GM12878 (cell line): ENCODE results near the gene OR2H1.

Experiments used
- BACH1 ChIP-seq: fragments of 450-650 bp; IDR thresholded peaks from 2 replicates; pipeline ENCODE4 v1.6.1; 2017; ENCODE audit warnings: mild to moderate bottlenecking, borderline replicate concordance
- BCL11A ChIP-seq: IDR thresholded peaks from 2 replicates; pipeline ENCODE4 v1.6.1; 2011; ENCODE audit warnings: low read depth, low read length
- CEBPB ChIP-seq, 2 experiments: fragments of 150-350 bp in 1 of 2; IDR thresholded peaks; 2 replicates each; pipeline ENCODE4 v1.6.1; 2012 to 2014; ENCODE audit warnings: low read depth in 2 of 2, low read length in 2 of 2, borderline replicate concordance in 1 of 2, inconsistent platforms in 1 of 2
- POLR2A ChIP-seq: IDR thresholded peaks from 2 replicates; pipeline ENCODE4 v1.6.1; 2011; ENCODE audit warnings: low read depth, mild to moderate bottlenecking, low read length
- RAD51 ChIP-seq: fragments of 450-650 bp; IDR thresholded peaks from 2 replicates; pipeline ENCODE4 v1.6.1; 2016; ENCODE audit warnings: moderate library complexity, mild to moderate bottlenecking, inconsistent platforms
- ZSCAN29 ChIP-seq: fragments of 450-650 bp; IDR thresholded peaks from 2 replicates; pipeline ENCODE4 v1.6.1; 2017; ENCODE audit warnings: mild to moderate bottlenecking, moderate library complexity
- ZZZ3 ChIP-seq: IDR thresholded peaks from 2 replicates; pipeline ENCODE4 v1.6.1; 2011; ENCODE audit warnings: low read depth; ENCODE audit not compliant: control insufficient read depth, insufficient read length
- TF ChIP-seq, protein P1 (sequence below): IDR thresholded peaks from 2 replicates; pipeline ENCODE4 v1.6.1; 2012; ENCODE audit warnings: mild to moderate bottlenecking, low read depth, low read length
- TF ChIP-seq, protein P2 (sequence below): IDR thresholded peaks from 2 replicates; pipeline ENCODE4 v1.6.1; 2012; ENCODE audit warnings: low read depth, low read length, improper control_type of control experiment
- TF ChIP-seq, protein P3 (sequence below): IDR thresholded peaks from 2 replicates; pipeline ENCODE4 v1.6.1; 2011; ENCODE audit warnings: borderline replicate concordance, low read depth, mild to moderate bottlenecking, moderate library complexity, low read length; ENCODE audit not compliant: insufficient read depth, poor library complexity, severe bottlenecking

GRCh38 chr6:29495571-29495970 is 38.6 kb downstream of the OR2H1 start:
- TF ChIP-seq RAD51 = no peak
- TF ChIP-seq, protein P1, sequence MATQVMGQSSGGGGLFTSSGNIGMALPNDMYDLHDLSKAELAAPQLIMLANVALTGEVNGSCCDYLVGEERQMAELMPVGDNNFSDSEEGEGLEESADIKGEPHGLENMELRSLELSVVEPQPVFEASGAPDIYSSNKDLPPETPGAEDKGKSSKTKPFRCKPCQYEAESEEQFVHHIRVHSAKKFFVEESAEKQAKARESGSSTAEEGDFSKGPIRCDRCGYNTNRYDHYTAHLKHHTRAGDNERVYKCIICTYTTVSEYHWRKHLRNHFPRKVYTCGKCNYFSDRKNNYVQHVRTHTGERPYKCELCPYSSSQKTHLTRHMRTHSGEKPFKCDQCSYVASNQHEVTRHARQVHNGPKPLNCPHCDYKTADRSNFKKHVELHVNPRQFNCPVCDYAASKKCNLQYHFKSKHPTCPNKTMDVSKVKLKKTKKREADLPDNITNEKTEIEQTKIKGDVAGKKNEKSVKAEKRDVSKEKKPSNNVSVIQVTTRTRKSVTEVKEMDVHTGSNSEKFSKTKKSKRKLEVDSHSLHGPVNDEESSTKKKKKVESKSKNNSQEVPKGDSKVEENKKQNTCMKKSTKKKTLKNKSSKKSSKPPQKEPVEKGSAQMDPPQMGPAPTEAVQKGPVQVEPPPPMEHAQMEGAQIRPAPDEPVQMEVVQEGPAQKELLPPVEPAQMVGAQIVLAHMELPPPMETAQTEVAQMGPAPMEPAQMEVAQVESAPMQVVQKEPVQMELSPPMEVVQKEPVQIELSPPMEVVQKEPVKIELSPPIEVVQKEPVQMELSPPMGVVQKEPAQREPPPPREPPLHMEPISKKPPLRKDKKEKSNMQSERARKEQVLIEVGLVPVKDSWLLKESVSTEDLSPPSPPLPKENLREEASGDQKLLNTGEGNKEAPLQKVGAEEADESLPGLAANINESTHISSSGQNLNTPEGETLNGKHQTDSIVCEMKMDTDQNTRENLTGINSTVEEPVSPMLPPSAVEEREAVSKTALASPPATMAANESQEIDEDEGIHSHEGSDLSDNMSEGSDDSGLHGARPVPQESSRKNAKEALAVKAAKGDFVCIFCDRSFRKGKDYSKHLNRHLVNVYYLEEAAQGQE = no peak
- TF ChIP-seq BCL11A = no peak
- no peak for TF ChIP-seq ZZZ3
- TF ChIP-seq, protein P2, sequence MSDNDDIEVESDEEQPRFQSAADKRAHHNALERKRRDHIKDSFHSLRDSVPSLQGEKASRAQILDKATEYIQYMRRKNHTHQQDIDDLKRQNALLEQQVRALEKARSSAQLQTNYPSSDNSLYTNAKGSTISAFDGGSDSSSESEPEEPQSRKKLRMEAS = no peak
- no peak for TF ChIP-seq CEBPB (IDR thresholded peaks at IDR 0.05; ENCODE audit: borderline replicate concordance in 1 of 2, low read depth in 2 of 2, low read length in 2 of 2)
- TF ChIP-seq ZSCAN29 = no peak
- TF ChIP-seq POLR2A = no peak
- no peak for TF ChIP-seq BACH1
- TF ChIP-seq, protein P3, sequence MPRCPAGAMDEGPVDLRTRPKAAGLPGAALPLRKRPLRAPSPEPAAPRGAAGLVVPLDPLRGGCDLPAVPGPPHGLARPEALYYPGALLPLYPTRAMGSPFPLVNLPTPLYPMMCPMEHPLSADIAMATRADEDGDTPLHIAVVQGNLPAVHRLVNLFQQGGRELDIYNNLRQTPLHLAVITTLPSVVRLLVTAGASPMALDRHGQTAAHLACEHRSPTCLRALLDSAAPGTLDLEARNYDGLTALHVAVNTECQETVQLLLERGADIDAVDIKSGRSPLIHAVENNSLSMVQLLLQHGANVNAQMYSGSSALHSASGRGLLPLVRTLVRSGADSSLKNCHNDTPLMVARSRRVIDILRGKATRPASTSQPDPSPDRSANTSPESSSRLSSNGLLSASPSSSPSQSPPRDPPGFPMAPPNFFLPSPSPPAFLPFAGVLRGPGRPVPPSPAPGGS = no peak
